ENCODE data around the gene ATP10A. TPM values are rescaled to one million over a fixed set of nuclear protein-coding genes. Genes with fewer than 3 reads are reported as not detected.

ATP10A gene
- 0.09 and 0.54 TPM in 2 replicates for total RNA-seq

DNA sequence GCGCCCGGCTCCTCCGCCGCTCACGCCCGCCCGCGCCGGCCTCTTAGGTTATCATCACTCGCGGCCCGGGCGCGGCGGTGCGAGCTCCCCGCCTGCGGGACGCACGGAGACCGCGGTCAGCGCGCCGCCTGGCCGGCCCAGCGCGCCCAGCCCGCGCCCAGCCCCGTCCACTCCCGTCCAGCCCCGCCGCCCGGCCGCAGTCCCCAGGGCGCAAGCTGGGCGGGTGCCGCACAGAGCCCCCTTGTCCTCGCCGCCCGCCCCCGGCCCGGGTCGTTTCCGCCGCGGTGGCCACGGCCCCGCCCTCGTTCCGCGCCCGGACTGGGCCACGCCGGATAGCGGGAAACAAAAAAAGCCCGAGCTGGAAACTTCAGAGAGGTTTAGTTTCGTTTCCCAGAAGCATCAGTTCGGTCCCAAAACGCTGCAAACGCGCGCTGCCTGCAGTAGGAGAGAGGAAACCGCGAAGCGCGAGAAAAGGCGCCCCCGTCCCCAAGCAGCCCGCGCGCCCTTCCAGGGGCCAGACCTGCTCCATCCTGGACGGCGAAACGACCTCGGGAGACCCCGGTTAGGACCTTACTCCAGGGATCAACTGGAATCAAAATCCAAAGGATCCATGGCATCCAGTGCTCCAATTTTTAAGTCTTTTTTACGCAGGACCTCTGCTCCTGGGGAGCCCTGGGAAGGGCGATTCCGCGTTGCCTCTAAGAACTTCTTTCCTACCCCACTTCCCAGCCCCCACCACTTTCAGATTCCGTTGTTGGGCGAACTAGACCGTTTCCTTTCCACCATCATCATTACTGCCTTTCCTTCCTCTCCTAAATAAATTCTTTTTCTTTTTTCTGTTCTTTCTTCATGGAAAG, at the start of gene ATP10A:
ATP10A (minus strand) TSS at position 217 of the 857 bp plus-strand sequence. CDS start 231 bp downstream, outside the sequence.

All from dermis lymphatic vessel endothelial cell (primary cell).